ENCODE data around the gene RIIAD1. TPM values are rescaled to one million over a fixed set of nuclear protein-coding genes. Genes with fewer than 3 reads are reported as not detected.

The RIIAD1 gene
- total and polyA plus RNA-seq, 12 donors: 0.44 to 31.3 (median 5.3) TPM; not detected in 4

DNA sequence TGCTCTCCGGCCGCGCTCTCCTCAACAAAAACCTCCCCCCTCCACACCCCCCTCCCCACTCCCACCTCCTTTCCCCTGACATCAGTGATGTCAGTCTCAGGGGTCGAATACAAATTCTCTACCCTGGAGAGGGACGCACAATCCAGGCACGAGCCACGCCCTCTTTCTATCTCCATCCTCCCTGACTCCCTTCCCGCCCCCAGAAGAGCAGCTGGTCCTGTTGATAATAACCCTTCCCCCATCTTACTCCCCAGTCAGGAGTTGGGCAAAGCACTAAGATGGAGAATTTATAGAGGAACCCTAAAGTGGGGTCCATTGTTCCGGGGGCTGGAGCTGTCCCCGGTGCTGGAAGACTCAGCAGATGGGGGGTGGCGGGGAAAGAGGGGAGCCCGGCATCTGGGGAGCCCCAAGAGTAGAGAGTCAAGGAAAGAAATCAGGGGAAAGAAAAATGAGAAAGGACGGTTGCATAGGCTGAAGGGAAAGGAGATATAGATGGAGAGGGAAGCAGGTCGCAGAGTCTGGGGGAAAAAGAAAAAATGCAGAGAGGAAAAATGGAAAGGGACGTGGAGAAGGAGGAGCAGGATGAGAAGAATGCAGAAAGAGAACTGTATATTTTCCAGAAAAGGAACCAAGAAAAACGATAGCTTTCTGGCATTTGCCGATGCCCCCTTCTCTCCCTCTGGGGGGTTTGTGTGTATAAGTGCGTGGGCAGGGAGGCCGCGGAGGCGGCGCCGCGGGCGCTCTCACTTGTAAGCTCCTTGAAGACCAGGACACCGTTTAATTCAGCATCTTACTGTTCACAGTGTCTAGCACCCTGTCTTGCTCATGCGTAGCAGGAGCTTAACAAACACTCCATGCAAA lies 4.3 kb upstream of the RIIAD1 start, which contains the start of gene CELF3:
CELF3 (minus strand) TSS at position 33 of the 861 bp plus-strand sequence. CDS start 783 bp downstream, outside the sequence.
- Histone ChIP-seq H3K27me3 (no peaks in the 10 kb centered on the region), H3K27ac (peak within 1 kb of the TSS in 1 of 5 donors; percentile 64), H3K36me3 (replicated peaks in 1 of 2) (no peaks in the 10 kb centered on the region), H3K4me1 (replicated peaks in 1 of 2) (peaks cover 12 to 18% of the 10 kb centered on the region in 2 donors), H3K9me3 (replicated peaks in 1 of 3) (no peaks in the 10 kb centered on the region), H3K4me3 (no peak within 1 kb of the TSS)
- WGBS, 4 donors: 8 to 17% (median 10%) methylated on average over 20 to 27 of the region's 27 CpGs
- DNase-seq: peak in 3 of 7 donors; percentile 36 to 91 (median 38)
- TF ChIP-seq POLR2A (IDR thresholded peaks at IDR 0.05): no peak
- TF ChIP-seq, protein P1, sequence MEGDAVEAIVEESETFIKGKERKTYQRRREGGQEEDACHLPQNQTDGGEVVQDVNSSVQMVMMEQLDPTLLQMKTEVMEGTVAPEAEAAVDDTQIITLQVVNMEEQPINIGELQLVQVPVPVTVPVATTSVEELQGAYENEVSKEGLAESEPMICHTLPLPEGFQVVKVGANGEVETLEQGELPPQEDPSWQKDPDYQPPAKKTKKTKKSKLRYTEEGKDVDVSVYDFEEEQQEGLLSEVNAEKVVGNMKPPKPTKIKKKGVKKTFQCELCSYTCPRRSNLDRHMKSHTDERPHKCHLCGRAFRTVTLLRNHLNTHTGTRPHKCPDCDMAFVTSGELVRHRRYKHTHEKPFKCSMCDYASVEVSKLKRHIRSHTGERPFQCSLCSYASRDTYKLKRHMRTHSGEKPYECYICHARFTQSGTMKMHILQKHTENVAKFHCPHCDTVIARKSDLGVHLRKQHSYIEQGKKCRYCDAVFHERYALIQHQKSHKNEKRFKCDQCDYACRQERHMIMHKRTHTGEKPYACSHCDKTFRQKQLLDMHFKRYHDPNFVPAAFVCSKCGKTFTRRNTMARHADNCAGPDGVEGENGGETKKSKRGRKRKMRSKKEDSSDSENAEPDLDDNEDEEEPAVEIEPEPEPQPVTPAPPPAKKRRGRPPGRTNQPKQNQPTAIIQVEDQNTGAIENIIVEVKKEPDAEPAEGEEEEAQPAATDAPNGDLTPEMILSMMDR (IDR thresholded peaks at IDR 0.05): no peak
- intact Hi-C loops (cut with DNase I): no loop called here

DNA sequence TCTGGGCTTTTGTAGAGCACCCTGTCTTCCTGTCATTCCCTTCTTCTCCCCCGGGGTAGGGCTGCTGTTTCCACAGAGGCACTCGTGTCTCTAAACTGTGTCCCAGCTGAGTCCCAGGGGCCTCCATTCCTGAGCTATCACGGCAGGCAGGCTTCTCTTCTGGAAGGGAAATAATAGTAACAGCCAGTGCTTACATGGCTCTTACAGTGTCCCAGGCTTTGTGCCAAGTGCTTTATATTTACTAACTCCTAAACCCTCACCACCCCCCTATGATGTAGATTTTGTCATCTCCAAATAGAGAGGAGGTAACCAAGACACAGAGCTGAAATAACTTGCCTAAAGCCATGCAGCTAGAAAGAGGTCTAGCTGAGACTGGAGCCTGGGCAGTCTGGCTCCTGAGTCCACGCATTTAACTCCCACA lies 3.3 kb upstream of the RIIAD1 start:
- Histone ChIP-seq H3K4me3 (no peak overlapping the region), H3K27ac (peak overlapping the region in 1 of 5 donors; percentile 42), H3K9me3 (replicated peaks in 1 of 3) (no peaks in the 10 kb centered on the region), H3K4me1 (replicated peaks in 1 of 2) (peaks cover 12 to 18% of the 10 kb centered on the region in 2 donors), H3K36me3 (replicated peaks in 1 of 2) (no peaks in the 10 kb centered on the region), H3K27me3 (no peaks in the 10 kb centered on the region)
- DNase-seq: no peak
- WGBS, 4 donors: 46 to 64% (median 58%) methylated on average over 2 to 4 of the region's 4 CpGs
- TF ChIP-seq POLR2A (IDR thresholded peaks at IDR 0.05): no peak
- TF ChIP-seq, protein P1 (IDR thresholded peaks at IDR 0.05): no peak
- intact Hi-C loops (cut with DNase I): no loop called here

DNA sequence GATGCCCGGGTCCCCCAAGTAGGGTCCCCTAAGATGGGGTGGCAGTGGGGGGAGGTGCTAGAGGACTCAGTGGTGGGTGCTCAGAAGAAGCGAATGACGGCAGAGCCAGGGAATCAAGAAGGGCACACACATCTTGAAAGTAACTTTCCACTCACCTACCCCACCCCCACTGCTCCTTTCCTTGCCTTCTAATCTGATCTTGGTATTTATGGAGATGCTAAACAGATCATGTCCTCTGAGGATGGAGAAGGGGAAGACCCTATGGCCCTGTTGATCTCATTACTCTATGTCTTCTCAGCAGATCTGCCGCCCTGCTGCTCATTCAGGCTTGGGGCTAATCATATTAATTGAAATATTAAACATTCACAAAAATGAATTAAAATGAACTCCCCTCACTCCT lies 2.7 kb upstream of the RIIAD1 start:
- Histone ChIP-seq H3K9me3 (replicated peaks in 1 of 3) (no peaks in the 10 kb centered on the region), H3K4me3 (no peak overlapping the region), H3K27me3 (no peaks in the 10 kb centered on the region), H3K4me1 (replicated peaks in 1 of 2) (peaks cover 12 to 18% of the 10 kb centered on the region in 2 donors), H3K27ac (no peak overlapping the region), H3K36me3 (replicated peaks in 1 of 2) (no peaks in the 10 kb centered on the region)
- WGBS, 4 donors: 70 to 86% (median 83%) methylated on average over 4 of the region's 4 CpGs
- TF ChIP-seq POLR2A (IDR thresholded peaks at IDR 0.05): no peak
- TF ChIP-seq, protein P1 (IDR thresholded peaks at IDR 0.05): no peak
- intact Hi-C loops (cut with DNase I): no loop called here
- DNase-seq: no peak

DNA sequence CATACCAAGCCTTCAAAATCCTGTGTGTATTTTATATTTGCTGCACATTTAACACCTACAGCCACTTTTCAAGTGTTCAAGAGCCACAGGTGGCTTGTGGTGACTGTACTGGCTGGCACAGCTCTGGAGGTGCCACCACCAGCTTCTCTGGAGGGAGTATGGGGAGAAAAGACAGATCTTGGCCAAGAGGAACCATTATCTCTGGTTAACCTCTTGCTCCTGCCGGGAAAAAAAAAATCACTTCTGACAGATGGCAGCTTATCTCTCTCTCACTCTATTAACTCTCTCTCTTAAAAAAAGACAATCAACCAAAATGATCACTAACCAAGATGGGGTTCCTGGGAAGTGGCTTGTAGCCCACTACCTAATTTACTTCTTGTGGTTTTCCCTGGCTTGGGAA lies 1.2 kb upstream of the RIIAD1 start:
- Histone ChIP-seq H3K36me3 (replicated peaks in 1 of 2) (no peaks in the 10 kb centered on the region), H3K4me1 (replicated peaks in 1 of 2) (peaks cover 12 to 22% of the 10 kb centered on the region in 2 donors), H3K4me3 (no peak overlapping the region), H3K27ac (peak overlapping the region in 2 of 5 donors; percentile 32 to 55), H3K9me3 (replicated peaks in 1 of 3) (no peaks in the 10 kb centered on the region), H3K27me3 (no peaks in the 10 kb centered on the region)
- TF ChIP-seq, protein P1 (IDR thresholded peaks at IDR 0.05): no peak
- 10 to 25% (median 12%) methylated on average over 1 of the region's 1 CpG for WGBS, 4 donors
- no peak for DNase-seq
- intact Hi-C loops (cut with DNase I): no loop called here

Data from adrenal gland (tissue), 12 donors.